LNCaP clone FGC (cell line): ENCODE measurements around the gene TRIM37.
"Not testable (repeated sequence)": the region's sequence is repeated elsewhere in the genome, so short reads cannot be mapped to it uniquely, and the experiment has no call there.

Source experiments
- DNase-seq: peaks from one replicate; pipeline ENCODE4 v3.0.0-alpha.2; 2011; ENCODE audit warnings: low read depth
- H3K4me3 ChIP-seq: 2 replicates; pipeline ENCODE4 v1.5.1; 2011; ENCODE audit warnings: mild to moderate bottlenecking, low read depth, low read length, control low read depth
- TF ChIP-seq, protein P1 (sequence below): IDR thresholded peaks from 2 replicates; pipeline ENCODE4 v1.5.1; 2012; ENCODE audit warnings: mild to moderate bottlenecking; ENCODE audit not compliant: control insufficient read depth, insufficient read depth; ENCODE audit errors: extremely low read depth

The TRIM37 gene

DNA sequence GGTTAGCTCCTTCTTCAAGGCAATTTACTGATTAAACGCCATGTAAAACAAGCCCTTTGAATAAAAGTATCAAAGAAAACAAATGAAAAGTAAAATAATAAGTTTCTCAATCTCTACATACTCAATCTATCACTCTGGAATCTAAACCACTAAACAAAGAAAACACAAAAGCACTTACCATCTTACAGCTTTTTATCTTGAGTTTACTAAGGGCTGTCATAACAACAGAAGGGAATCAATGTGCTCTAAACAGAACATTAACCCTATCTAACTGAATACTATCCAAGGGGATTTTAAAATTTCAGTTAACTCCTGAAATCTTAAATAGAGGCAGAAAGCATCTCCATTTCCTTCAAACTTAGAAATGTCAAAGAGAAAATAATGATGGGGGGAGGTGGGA is 44.9 kb upstream of the TRIM37 start:
- H3K4me3 ChIP-seq, result no peak overlapping the region
- no peak for DNase-seq
- TF ChIP-seq, protein P1, sequence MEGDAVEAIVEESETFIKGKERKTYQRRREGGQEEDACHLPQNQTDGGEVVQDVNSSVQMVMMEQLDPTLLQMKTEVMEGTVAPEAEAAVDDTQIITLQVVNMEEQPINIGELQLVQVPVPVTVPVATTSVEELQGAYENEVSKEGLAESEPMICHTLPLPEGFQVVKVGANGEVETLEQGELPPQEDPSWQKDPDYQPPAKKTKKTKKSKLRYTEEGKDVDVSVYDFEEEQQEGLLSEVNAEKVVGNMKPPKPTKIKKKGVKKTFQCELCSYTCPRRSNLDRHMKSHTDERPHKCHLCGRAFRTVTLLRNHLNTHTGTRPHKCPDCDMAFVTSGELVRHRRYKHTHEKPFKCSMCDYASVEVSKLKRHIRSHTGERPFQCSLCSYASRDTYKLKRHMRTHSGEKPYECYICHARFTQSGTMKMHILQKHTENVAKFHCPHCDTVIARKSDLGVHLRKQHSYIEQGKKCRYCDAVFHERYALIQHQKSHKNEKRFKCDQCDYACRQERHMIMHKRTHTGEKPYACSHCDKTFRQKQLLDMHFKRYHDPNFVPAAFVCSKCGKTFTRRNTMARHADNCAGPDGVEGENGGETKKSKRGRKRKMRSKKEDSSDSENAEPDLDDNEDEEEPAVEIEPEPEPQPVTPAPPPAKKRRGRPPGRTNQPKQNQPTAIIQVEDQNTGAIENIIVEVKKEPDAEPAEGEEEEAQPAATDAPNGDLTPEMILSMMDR, result no peak

DNA sequence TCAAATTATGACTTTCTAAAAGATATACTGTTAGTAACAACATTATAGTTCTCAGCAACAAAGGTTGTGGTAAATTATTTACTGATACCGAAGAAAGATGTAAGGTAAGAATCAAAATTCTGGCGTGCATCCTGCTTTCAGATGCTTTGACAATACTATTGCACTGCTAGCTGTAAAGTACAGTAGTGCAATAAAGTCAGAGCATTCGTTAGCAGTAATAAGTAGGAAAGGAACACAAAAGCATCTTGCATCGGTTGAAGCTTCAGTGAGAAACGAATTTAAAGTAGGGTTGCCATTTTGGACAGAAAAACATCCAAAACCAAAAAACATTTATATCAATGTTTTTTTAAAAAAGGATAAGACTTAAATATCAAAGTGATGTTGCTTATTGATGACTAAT is 44.3 kb upstream of the TRIM37 start:
- H3K4me3 ChIP-seq, result no peak overlapping the region
- TF ChIP-seq, protein P1, result no peak
- DNase-seq, result no peak

DNA sequence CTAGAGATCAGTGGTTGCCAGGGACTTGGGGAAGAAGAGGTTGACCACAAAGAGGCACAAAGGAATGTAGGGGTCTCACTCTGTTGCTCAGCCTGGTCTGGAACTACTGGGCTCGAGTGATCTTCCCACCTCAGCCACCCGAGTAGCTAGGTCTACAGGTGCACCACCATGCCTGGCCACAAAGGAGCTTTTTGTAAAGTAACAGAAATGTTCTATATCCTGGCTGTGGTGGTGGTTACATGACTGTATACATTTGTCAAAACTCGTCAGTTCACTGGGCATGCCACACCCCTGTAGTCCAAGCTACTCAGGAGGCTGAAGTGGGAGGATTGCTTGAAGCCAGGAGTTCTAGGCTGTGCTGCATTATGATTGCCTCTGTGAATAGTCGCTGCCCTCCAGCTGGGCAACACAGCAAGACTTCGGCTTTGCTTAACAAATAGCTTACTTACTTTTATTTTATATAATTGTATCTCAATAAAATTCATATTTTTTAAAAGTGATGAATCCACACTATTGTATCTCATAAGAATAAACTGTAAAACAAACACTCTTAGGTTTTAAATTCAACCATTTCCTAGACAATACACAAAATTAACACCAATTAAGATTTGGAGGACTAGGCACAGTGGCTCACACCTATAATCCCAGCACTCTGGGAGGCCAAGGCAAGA is 43.3 kb upstream of the TRIM37 start:
- no peak for DNase-seq
- TF ChIP-seq, protein P1, result no peak
- no peak overlapping the region for H3K4me3 ChIP-seq

DNA sequence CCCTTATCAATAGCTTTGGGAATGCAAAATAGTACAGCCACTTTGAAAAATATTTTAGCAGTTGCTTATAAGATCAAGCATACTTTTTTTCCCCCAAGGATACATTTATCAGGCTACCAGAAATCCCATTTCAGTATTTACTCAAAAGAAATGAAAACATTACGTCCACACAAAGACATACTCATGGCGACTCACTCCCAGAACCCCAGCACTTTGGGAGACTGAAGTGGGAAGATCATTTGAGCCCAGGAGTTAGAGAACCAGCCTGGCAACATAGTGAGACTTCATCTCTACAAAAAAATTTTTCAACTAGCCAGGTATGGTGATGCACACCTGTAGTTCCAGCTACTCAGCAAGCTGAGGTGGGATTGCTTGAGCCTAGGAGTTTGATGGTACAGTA is 42.4 kb upstream of the TRIM37 start:
- H3K4me3 ChIP-seq, result no peak overlapping the region
- no peak for DNase-seq
- TF ChIP-seq, protein P1, result no peak

DNA sequence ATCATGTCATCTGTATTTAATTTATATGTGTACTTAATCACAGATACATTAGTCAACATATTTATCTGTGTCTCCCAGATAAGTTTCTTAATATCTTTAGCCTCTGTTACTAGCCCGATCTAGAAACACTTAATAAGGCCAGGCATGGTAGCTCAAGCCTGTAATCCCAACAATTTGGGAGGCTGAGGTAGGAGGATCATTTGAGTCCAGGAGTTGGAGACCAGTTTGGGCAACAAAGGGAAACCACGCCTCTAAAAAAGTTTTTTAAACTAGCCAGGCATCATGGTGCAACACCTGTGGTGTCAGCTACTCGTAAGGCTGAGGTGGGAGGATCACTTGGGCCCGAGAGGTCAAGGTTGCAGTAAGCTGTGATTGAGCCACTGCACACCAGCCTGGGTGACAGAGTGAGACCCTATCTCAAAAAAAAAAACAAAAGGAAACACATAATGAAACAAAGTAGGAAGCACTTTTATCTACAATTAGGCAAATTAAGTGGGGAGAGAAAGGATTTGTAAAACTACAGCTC is 39.0 kb upstream of the TRIM37 start:
- no peak overlapping the region for H3K4me3 ChIP-seq
- DNase-seq, result no peak
- TF ChIP-seq, protein P1, result no peak

DNA sequence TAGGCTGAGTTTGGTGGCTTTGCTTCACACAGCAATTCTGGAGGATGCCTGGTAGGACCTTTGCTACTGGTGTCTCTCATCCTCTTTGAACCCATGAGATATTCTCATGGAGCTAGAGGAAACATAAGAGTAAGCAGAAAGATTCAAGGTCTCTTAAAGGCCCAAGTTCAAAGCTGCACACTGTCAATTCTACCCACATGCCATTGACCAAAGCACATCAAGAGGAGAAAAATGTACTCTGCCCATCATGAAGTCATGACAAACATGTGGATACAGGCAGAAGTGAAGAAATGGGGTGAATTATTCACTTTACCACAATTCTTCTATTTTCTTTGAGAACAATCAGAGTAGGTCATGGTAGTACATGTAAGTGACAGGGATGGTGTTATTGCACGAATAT is 35.2 kb upstream of the TRIM37 start:
- DNase-seq, result no peak
- H3K4me3 ChIP-seq, result no peak overlapping the region
- TF ChIP-seq, protein P1, result no peak

DNA sequence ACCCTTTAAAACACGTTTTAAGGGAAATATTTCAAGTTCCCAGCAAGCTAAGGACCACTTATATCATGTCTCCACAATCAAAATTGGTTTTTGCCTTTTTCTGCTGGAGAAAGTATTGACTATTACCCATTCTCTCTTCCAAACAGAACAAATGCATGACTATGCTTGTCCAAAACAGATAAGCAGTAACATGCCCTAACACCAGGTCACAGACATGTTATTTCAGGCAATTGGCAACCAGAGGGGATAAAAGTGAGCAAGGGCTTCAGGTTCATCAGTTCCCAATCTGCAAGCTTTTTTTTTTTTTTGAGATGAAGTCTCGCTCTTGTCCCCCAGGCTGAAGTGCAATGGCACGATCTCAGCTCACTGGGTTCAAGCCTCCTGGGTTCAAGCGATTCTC is 33.3 kb upstream of the TRIM37 start:
- TF ChIP-seq, protein P1, result no peak
- no peak overlapping the region for H3K4me3 ChIP-seq
- DNase-seq, result no peak

DNA sequence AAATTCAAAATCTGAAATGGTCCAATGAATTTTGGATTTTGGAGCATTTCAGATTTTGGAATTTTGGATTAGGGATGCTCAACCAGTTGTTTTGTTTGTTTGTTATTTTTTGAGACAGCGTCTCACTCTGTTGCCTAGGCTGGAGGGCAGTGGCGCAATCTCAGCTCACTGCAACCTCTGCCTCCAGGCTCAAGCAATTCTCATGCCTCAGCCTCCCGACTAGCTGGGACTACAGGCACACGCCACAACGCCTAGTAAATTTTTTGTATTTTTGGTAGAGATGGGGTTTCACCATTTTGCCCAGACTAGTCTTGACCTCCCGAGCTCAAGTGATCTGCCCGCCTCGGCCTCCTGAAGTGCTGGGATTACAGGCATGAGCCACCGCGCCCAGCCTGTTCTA is 31.7 kb upstream of the TRIM37 start:
- DNase-seq, H3K4me3 ChIP-seq: not testable (repeated sequence)
